KMS-11 (cell line): ENCODE data around the gene CCDC93.

Source experiments
- H2AFZ ChIP-seq: fragments of 200-600 bp; sonication (generic); 2 replicates; pipeline ENCODE4 v1.6.1; 2016; ENCODE audit warnings: antibody characterized with exemption, mixed run types, low read depth
- H3K27ac ChIP-seq: fragments of 200-600 bp; sonication (generic); 2 replicates; pipeline ENCODE4 v1.6.1; 2016; ENCODE audit warnings: mild to moderate bottlenecking, mixed run types
- H3K27me3 ChIP-seq: fragments of 200-600 bp; sonication (generic); 2 replicates; pipeline ENCODE4 v1.6.1; 2017; ENCODE audit warnings: mild to moderate bottlenecking, low read depth, mixed run types, moderate library complexity; ENCODE audit not compliant: insufficient read depth
- H3K36me3 ChIP-seq: fragments of 200-600 bp; sonication (generic); 2 replicates; pipeline ENCODE4 v1.6.1; 2017; ENCODE audit warnings: mild to moderate bottlenecking, mixed run types; ENCODE audit not compliant: insufficient read depth
- H3K4me1 ChIP-seq: fragments of 200-600 bp; sonication (generic); 2 replicates; pipeline ENCODE4 v1.6.1; 2016; ENCODE audit warnings: mild to moderate bottlenecking, low read depth, mixed run types; ENCODE audit not compliant: poor library complexity, severe bottlenecking
- H3K4me2 ChIP-seq: fragments of 200-600 bp; sonication (generic); 2 replicates; pipeline ENCODE4 v1.7.0; 2016; ENCODE audit warnings: mild to moderate bottlenecking, mixed run types
- H3K4me3 ChIP-seq: fragments of 200-600 bp; sonication (generic); IDR thresholded peaks from 2 replicates; pipeline ENCODE4 v1.6.1; 2017; ENCODE audit warnings: low read depth, low read length, mixed read lengths; ENCODE audit not compliant: insufficient read depth
- H3K79me2 ChIP-seq: fragments of 200-600 bp; sonication (generic); 2 replicates; pipeline ENCODE4 v1.6.1; 2016; ENCODE audit warnings: low read depth, mixed run types; ENCODE audit not compliant: insufficient read depth
- H3K9ac ChIP-seq: fragments of 200-600 bp; sonication (generic); 2 replicates; pipeline ENCODE4 v1.6.1; 2016; ENCODE audit warnings: mild to moderate bottlenecking, mixed run types
- H4K20me1 ChIP-seq: fragments of 200-600 bp; sonication (generic); 2 replicates; pipeline ENCODE4 v1.6.1; 2016; ENCODE audit warnings: mild to moderate bottlenecking, mixed run types; ENCODE audit not compliant: insufficient read depth
- TF ChIP-seq, protein P1 (sequence below): fragments of 200-600 bp; sonication (generic); conservative IDR thresholded peaks from 2 replicates; pipeline ENCODE4 v1.6.1; 2017; ENCODE audit warnings: low read depth, mild to moderate bottlenecking, antibody characterized with exemption, low read length, moderate library complexity, mixed read lengths

CCDC93 gene

GRCh38 chr2:117994729-117995128 is 19.1 kb downstream of the CCDC93 start:
- H3K36me3 ChIP-seq, result no peaks in the 10 kb centered on the region
- TF ChIP-seq, protein P1, sequence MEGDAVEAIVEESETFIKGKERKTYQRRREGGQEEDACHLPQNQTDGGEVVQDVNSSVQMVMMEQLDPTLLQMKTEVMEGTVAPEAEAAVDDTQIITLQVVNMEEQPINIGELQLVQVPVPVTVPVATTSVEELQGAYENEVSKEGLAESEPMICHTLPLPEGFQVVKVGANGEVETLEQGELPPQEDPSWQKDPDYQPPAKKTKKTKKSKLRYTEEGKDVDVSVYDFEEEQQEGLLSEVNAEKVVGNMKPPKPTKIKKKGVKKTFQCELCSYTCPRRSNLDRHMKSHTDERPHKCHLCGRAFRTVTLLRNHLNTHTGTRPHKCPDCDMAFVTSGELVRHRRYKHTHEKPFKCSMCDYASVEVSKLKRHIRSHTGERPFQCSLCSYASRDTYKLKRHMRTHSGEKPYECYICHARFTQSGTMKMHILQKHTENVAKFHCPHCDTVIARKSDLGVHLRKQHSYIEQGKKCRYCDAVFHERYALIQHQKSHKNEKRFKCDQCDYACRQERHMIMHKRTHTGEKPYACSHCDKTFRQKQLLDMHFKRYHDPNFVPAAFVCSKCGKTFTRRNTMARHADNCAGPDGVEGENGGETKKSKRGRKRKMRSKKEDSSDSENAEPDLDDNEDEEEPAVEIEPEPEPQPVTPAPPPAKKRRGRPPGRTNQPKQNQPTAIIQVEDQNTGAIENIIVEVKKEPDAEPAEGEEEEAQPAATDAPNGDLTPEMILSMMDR, result no peak

GRCh38 chr2:117989854-117990438 is 23.9 kb downstream of the CCDC93 start:
- no peak overlapping the region for H3K9ac ChIP-seq
- H3K79me2 ChIP-seq, result no peaks in the 10 kb centered on the region
- H3K4me1 ChIP-seq, result no peaks in the 10 kb centered on the region
- TF ChIP-seq, protein P1, result no peak
- no peaks in the 10 kb centered on the region for H4K20me1 ChIP-seq
- no peak overlapping the region for H3K4me2 ChIP-seq
- H3K27me3 ChIP-seq, result no peaks in the 10 kb centered on the region
- H3K4me3 ChIP-seq, result no peak overlapping the region
- H3K36me3 ChIP-seq, result no peaks in the 10 kb centered on the region
- H3K27ac ChIP-seq, result no peak overlapping the region
- no peak overlapping the region for H2AFZ ChIP-seq

More at GRCh38 chr2:117994729-117995128, 19.1 kb downstream of the CCDC93 start:
- no peak overlapping the region for H3K27ac ChIP-seq
- no peaks in the 10 kb centered on the region for H3K27me3 ChIP-seq
- no peaks in the 10 kb centered on the region for H3K79me2 ChIP-seq
- H4K20me1 ChIP-seq, result no peaks in the 10 kb centered on the region
- H3K4me2 ChIP-seq, result no peak overlapping the region
- H3K4me3 ChIP-seq, result no peak overlapping the region
- no peak overlapping the region for H3K9ac ChIP-seq
- no peaks in the 10 kb centered on the region for H3K4me1 ChIP-seq
- no peak overlapping the region for H2AFZ ChIP-seq

DNA sequence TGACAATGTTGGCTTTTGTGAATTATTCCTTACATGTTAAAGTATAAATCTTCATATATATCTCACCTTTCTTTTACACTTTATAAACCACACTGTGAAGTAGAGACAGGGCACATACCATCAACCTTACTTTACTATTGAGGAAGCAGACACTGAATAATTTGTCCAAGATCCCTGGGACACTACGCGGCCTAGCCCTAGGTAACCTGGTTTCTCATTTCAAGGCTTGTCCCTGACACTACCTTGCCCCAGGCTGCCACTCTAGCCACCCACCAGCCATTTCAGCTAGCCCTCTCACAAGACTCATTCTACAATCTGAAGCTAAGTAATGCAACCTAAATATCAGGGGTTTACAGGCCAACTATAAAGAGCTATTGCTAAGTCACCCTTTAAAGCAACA is 26.7 kb downstream of the CCDC93 start:
- H2AFZ ChIP-seq, result no peak overlapping the region
- H3K79me2 ChIP-seq, result no peaks in the 10 kb centered on the region
- no peak overlapping the region for H3K4me3 ChIP-seq
- no peak overlapping the region for H3K27ac ChIP-seq
- H3K27me3 ChIP-seq, result no peaks in the 10 kb centered on the region
- no peak overlapping the region for H3K4me2 ChIP-seq
- no peaks in the 10 kb centered on the region for H3K4me1 ChIP-seq
- TF ChIP-seq, protein P1, result no peak
- no peaks in the 10 kb centered on the region for H4K20me1 ChIP-seq
- H3K36me3 ChIP-seq, result no peaks in the 10 kb centered on the region
- H3K9ac ChIP-seq, result no peak overlapping the region

DNA sequence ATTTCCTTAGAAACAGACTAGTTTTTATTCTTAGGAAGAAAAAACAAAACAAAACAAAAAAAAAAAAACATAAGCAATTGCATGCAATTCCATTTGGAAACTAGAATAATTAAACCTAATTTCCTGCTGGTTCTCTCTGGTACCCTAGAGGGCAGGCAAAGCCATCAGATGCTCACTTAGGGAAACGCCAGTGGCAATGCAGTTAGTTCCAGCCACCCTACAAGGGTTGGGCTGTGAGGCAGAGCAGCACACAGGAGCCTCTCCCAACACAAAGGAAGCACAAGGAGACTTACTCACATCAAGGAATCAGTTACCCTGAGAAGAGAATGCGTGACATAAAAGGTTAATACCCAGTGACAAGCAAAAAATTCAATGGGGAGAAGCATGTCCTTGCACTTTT is 28.8 kb downstream of the CCDC93 start:
- no peaks in the 10 kb centered on the region for H4K20me1 ChIP-seq
- H3K27ac ChIP-seq, result no peak overlapping the region

More for the DNA sequence above, 28.8 kb downstream of the CCDC93 start:
- Histone ChIP-seq H3K36me3 (no peaks in the 10 kb centered on the region), H3K79me2 (no peaks in the 10 kb centered on the region), H3K4me2 (no peak overlapping the region), H3K4me3 (no peak overlapping the region), H3K9ac (no peak overlapping the region), H3K27me3 (no peaks in the 10 kb centered on the region), H3K4me1 (no peaks in the 10 kb centered on the region), H2AFZ (no peak overlapping the region)
- TF ChIP-seq, protein P1, result no peak
